GM18498 (cell line): ENCODE measurements around the gene PCDHA1.
"Not testable (repeated sequence)": the region's sequence is repeated elsewhere in the genome, so short reads cannot be mapped to it uniquely, and the experiment has no call there.

Experiments used
- ATAC-seq: cut with Tn5 transposase; IDR thresholded peaks from one replicate; pipeline ENCODE4 v1.9.1; 2021; ENCODE audit warnings: mild to moderate bottlenecking, moderate library complexity; ENCODE audit not compliant: unreplicated experiment

The PCDHA1 gene

DNA sequence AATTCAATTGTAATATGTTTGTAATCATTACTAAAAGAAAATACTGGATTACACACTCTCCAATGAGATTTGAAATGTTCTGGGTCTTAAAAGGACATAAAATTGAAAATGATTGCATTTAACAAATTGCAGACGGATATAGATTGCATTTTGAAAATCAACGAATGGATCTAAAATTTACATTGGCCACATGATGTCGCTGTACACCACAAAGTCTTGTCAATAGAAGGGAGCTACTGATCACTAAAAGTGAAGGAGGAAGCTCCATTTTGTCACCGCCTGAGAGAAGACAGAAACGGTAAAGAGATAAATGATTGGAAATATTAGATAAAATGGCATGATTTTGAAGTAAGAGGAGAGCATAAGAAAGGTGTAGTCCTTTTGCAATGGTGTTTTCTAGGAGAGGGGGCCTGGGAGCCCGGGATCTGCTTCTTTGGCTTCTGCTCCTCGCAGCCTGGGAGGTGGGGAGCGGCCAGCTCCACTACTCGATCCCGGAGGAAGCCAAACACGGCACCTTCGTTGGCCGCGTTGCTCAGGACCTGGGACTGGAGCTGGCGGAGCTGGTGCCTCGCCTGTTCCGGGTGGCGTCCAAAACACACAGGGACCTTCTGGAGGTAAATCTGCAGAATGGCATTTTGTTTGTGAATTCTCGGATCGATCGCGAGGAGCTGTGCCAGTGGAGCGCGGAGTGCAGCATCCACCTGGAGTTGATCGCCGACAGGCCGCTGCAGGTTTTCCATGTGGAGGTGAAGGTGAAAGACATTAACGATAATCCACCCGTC is at the start of gene PCDHA1:
Gene PCDHA1, plus strand, starts transcription at position 236 of the 782 bp plus-strand sequence.
- no peak for ATAC-seq

GRCh38 chr5:140737486-140737885 is 48.5 kb upstream of the PCDHA1 start:
- ATAC-seq, result no peak

- ATAC-seq, result no peak
These were observed 44.0 kb upstream of the PCDHA1 start for GRCh38 chr5:140741967-140742366.

GRCh38 chr5:140753561-140753960 is 32.4 kb upstream of the PCDHA1 start:
- no peak for ATAC-seq

DNA sequence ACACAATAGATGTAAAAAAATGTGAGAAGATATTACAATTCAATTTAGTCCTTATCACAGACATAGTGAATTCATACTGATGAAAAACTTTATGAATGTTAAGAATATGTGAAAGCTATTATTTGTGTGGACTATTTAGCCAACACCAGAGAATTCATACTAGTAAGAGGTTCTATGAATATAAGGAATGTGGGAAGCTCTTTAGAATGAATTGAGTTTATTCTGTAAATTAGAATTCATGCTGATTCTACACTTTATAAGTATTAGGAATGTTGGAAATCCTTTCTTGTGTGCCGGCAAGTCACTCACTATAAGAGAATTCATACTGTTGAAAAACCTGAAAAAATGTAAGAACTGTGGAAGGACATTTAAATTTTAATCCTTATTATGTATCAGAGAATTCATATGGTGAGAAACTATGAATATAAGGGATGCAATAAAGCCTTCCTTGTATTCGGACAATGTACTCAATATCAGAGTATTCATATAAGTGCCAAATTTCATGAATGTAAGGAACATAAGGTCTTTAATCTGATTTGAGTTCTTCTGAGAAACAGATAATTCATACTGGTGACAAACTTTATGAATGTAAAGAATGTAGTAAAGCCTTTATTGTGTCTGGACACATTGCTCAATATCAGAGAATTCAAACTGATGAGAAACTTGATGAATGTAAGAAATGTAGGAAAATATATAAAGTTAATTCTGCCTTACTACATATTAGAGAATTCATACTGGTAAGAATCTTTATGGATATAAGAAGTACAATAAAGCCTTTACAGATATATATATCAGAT is 21.6 kb upstream of the PCDHA1 start:
- no peak for ATAC-seq

DNA sequence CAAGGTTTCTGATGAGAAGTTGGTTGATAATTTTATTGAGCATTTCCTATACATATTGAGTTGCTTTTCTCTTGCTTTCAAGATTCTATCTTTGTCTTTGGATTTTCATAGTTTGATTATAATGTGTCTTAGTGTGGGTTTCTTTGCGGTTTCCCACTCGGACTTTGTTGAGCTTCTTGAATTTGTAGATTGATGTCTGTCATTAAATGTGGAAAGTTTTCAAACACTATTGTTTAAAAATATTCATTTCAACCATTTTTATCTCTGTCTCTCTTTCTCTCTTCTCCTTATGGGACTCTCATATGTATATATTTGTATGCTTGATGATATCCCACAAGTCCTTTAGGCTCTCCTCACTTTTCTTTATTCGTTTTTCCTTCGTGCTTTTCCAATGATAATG is 18.5 kb upstream of the PCDHA1 start:
- no peak for ATAC-seq

GRCh38 chr5:140780512-140780911 is 5.4 kb upstream of the PCDHA1 start:
- ATAC-seq, result no peak

DNA sequence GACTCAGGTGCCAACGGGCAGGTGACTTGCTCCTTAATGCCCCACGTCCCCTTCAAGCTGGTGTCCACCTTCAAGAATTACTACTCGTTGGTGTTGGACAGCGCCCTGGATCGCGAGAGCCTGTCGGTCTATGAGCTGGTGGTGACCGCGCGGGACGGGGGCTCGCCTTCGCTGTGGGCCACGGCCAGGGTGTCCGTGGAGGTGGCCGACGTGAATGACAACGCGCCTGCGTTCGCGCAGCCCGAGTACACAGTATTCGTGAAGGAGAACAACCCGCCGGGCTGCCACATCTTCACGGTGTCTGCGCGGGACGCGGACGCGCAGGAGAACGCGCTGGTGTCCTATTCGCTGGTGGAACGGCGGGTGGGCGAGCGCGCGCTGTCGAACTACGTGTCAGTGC is 1.5 kb downstream of the PCDHA1 start:
- not testable (repeated sequence) for ATAC-seq

- ATAC-seq, result not testable (repeated sequence)
These were observed 2.0 kb downstream of the PCDHA1 start for GRCh38 chr5:140787849-140788504.

- no peak for ATAC-seq
These were observed 5.1 kb downstream of the PCDHA1 start for GRCh38 chr5:140791089-140791488.

- ATAC-seq, result no peak
These were observed 8.8 kb downstream of the PCDHA1 start, which contains the start of gene PCDHA2 for GRCh38 chr5:140794595-140795258. TSS of gene PCDHA2 (plus strand) at chr5:140794852.

DNA sequence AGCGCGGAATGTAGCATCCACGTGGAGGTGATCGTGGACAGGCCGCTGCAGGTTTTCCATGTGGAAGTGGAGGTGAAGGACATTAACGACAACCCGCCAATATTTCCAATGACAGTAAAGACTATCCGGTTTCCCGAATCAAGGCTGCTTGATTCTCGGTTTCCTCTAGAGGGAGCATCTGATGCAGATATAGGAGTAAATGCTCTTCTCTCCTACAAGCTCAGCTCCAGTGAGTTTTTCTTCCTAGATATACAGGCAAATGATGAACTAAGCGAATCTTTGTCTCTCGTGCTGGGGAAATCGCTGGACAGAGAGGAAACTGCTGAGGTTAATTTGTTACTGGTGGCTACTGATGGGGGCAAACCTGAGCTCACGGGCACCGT is 9.3 kb downstream of the PCDHA1 start:
- no peak for ATAC-seq

DNA sequence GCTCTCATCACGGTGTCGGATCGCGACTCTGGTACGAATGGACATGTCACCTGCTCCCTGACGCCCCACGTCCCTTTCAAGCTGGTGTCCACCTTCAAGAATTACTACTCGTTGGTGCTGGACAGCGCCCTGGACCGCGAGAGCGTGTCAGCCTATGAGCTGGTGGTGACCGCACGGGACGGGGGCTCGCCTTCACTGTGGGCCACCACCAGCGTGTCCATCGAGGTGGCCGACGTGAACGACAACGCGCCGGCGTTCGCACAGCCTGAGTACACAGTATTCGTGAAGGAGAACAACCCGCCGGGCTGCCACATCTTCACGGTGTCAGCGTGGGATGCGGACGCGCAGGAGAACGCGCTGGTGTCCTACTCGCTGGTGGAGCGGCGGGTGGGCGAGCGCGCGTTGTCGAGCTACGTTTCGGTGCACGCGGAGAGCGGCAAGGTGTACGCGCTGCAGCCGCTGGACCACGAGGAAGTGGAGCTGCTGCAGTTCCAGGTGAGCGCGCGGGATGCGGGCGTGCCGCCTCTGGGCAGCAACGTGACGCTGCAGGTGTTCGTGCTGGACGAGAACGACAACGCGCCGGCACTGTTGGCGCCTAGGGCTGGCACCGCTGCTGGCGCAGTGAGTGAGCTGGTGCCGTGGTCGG is 10.3 kb downstream of the PCDHA1 start:
- not testable (repeated sequence) for ATAC-seq

DNA sequence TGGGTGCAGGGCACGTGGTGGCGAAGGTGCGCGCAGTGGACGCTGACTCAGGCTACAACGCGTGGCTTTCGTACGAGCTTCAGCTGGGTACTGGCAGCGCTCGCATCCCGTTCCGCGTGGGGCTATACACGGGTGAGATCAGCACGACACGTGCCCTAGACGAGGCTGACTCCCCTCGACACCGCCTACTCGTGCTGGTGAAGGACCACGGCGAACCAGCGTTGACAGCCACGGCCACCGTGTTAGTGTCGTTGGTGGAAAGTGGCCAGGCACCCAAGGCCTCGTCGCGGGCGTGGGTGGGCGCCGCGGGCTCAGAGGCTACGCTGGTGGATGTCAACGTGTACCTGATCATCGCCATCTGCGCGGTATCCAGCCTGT is 10.8 kb downstream of the PCDHA1 start:
- ATAC-seq, result no peak

GRCh38 chr5:140800816-140801493 is 15.0 kb downstream of the PCDHA1 start, which contains the start of gene PCDHA3:
TSS of gene PCDHA3 (plus strand) at chr5:140801057.
- ATAC-seq, result no peak

DNA sequence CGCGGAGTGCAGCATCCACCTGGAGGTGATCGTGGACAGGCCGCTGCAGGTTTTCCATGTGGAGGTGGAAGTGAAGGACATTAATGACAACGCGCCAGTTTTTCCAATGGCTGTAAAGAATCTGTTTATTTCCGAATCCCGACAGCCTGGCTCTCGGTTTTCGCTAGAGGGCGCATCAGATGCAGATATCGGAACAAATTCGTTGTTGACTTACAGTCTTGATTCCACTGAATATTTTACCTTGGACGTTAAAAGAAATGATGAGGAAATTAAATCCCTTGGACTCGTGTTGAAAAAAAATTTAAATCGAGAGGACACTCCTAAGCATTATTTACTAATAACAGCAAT is 15.5 kb downstream of the PCDHA1 start:
- ATAC-seq, result no peak

GRCh38 chr5:140802381-140802780 is 16.4 kb downstream of the PCDHA1 start:
- not testable (repeated sequence) for ATAC-seq

- no peak for ATAC-seq
These were observed 16.9 kb downstream of the PCDHA1 start for GRCh38 chr5:140802781-140803271.

- no peak for ATAC-seq
These were observed 21.2 kb downstream of the PCDHA1 start, which contains the start of gene PCDHA4 for GRCh38 chr5:140806834-140807775. TSS of gene PCDHA4 (plus strand) at chr5:140807068.
